ENCODE measurements around the gene GMDS. TPM values are rescaled to one million over a fixed set of nuclear protein-coding genes. Genes with fewer than 3 reads are reported as not detected.

GMDS gene
- total RNA-seq, 1 experiment from 2014 or later = 10.0 TPM

- peak; percentile 80 for DNase-seq (ENCODE audit: low read depth)
These were observed 257.8 kb downstream of the GMDS start for GRCh38 chr6:1987640-1988039.

- DNase-seq (ENCODE audit: low read depth) = peak; percentile 30
These were observed 258.8 kb downstream of the GMDS start for GRCh38 chr6:1986454-1987243.

GRCh38 chr6:1984346-1984994 is 260.9 kb downstream of the GMDS start:
- DNase-seq (ENCODE audit: low read depth) = no peak

GRCh38 chr6:1983850-1984249 is 261.6 kb downstream of the GMDS start:
- DNase-seq (ENCODE audit: low read depth) = no peak

- no peak for DNase-seq (ENCODE audit: low read depth)
These were observed 272.4 kb downstream of the GMDS start for GRCh38 chr6:1972962-1973361.

GRCh38 chr6:1971612-1972011 is 273.8 kb downstream of the GMDS start:
- no peak for DNase-seq (ENCODE audit: low read depth)

GRCh38 chr6:1970151-1970561 is 275.2 kb downstream of the GMDS start:
- DNase-seq (ENCODE audit: low read depth) = no peak

GRCh38 chr6:1966713-1967112 is 278.7 kb downstream of the GMDS start:
- no peak for DNase-seq (ENCODE audit: low read depth)

- DNase-seq (ENCODE audit: low read depth) = no peak
These were observed 279.7 kb downstream of the GMDS start for GRCh38 chr6:1965596-1966224.

- no peak for DNase-seq (ENCODE audit: low read depth)
These were observed 281.8 kb downstream of the GMDS start for GRCh38 chr6:1963596-1963995.

- no peak for DNase-seq (ENCODE audit: low read depth)
These were observed 283.2 kb downstream of the GMDS start for GRCh38 chr6:1962201-1962600.

GRCh38 chr6:1960486-1961142 is 284.8 kb downstream of the GMDS start:
- DNase-seq (ENCODE audit: low read depth) = no peak

- no peak for DNase-seq (ENCODE audit: low read depth)
These were observed 287.1 kb downstream of the GMDS start for GRCh38 chr6:1958257-1958656.

- no peak for DNase-seq (ENCODE audit: low read depth)
These were observed 287.7 kb downstream of the GMDS start for GRCh38 chr6:1957746-1958145.

GRCh38 chr6:1952740-1953360 is 292.6 kb downstream of the GMDS start:
- peak; percentile 97 for DNase-seq (ENCODE audit: low read depth)

GRCh38 chr6:1950631-1951030 is 294.8 kb downstream of the GMDS start:
- DNase-seq (ENCODE audit: low read depth) = no peak

GRCh38 chr6:1949538-1949937 is 295.9 kb downstream of the GMDS start:
- no peak for DNase-seq (ENCODE audit: low read depth)

GRCh38 chr6:1947922-1948321 is 297.5 kb downstream of the GMDS start:
- no peak for DNase-seq (ENCODE audit: low read depth)

- no peak for DNase-seq (ENCODE audit: low read depth)
These were observed 298.8 kb downstream of the GMDS start for GRCh38 chr6:1946583-1946982.

- no peak for DNase-seq (ENCODE audit: low read depth)
These were observed 300.1 kb downstream of the GMDS start for GRCh38 chr6:1945235-1945832.

GRCh38 chr6:1942834-1943233 is 302.6 kb downstream of the GMDS start:
- no peak for DNase-seq (ENCODE audit: low read depth)

- DNase-seq (ENCODE audit: low read depth) = no peak
These were observed 303.9 kb downstream of the GMDS start for GRCh38 chr6:1941534-1941933.

Data from Daoy (cell line).